Stimulated activated CD8-positive, alpha-beta memory T cell treated with anti-CD3 and anti-CD28 coated beads, Interleukin-15, amount 100 ng/mL, for 1 hour (primary cell): ENCODE results near the gene MEDAG.

ENCODE experiments used
- DNase-seq: peaks from one replicate; pipeline ENCODE4 v3.0.0-alpha.2; 2020; ENCODE audit warnings: low read depth

MEDAG gene

GRCh38 chr13:30957258-30957943, 51.3 kb downstream of the MEDAG start:
- DNase-seq = no peak

- DNase-seq = no peak
These were observed 53.6 kb downstream of the MEDAG start for GRCh38 chr13:30959678-30960077.

- no peak for DNase-seq
These were observed 57.7 kb downstream of the MEDAG start for GRCh38 chr13:30963791-30964190.

DNA sequence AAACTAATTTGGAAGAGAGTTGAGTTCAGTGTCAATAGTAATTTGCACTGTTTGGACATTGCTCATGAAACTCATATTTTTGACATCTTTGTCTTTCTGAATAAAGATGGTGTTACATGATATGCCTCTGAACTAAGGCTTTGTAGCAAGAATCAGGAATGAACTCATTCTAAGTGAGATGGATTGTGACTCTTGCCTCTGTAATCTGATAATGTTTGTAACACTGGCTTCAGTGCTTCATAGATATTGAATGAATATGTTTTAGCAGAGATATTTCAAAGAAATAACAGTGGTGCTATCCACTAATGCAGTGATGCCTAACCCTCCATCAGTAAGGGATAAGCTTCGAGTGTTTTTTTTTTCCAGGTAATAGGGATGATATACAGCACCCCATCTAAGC, 59.3 kb downstream of the MEDAG start:
- no peak for DNase-seq

- DNase-seq = no peak
These were observed 60.0 kb downstream of the MEDAG start for GRCh38 chr13:30966101-30966500.

DNA sequence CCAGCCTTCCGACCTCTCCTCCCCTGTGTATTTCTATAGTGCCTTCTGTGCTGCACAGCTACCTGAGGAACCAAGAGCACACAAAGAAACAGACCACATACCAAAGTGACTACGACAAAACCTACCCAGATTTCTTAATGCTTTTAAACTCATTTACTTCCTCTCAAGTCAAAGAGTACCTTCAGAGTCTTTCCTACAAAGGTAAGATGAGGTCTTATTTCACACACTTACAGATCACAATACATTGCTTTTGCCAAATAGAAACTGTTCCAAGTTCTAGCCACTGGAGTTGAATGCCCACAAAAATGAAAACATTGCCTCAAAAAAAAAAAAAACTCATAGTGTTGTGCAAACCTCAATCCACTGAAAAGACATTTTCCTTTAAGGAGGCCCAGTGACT, 62.8 kb downstream of the MEDAG start:
- no peak for DNase-seq

- no peak for DNase-seq
These were observed 65.5 kb downstream of the MEDAG start for GRCh38 chr13:30971575-30971974.

DNA sequence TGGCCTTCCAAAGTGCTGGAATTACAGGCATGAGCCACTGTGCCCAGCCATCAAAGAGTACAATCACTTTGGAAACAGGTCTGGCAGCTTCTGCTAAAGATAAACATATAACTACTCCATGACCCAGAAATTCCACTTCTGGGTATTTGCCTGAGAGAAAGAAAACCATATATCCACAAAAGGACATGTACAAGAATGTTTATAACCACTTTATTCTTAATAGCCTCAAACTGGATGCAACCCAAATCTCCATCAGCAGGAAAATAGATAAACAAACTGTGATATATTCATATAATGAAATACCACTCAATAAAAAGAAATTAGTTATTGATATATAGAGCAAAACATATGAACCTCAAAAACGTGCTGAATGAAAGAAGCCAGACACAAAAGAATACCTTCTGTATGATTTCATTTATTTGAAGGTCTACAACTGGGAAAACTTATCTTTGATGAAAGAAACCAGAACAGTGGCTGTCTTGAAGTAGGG, 66.9 kb downstream of the MEDAG start:
- DNase-seq = no peak

DNA sequence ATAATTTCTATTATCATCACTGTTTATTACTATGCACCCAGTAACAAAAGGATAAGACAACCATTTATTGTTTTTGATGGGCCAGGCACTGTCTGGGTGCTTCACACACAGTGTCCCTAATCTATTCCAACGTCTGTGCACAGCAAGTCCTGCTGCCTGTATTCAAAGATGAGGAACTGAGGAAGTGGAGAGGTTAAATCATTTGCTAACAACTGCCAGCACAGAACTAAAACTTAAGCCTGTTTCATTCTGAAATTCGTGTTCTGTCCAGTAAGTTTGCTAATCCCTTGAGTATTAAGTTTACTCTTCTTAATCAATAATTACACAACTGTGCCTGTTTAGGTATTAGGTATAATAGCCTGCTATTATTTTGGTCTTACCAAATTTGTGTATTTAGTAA, 68.3 kb downstream of the MEDAG start:
- DNase-seq = no peak
